ENCODE results near the gene ZNF396. TPM values are rescaled to one million over a fixed set of nuclear protein-coding genes. Genes with fewer than 3 reads are reported as not detected.
A peak's percentile ranks its signal among the peaks of the same experiment; 100 is the strongest.

Gene ZNF396
- total and polyA plus RNA-seq, 2 experiments from 2014 or later = 0.31 to 0.36 TPM

GRCh38 chr18:35376393-35376741, 770 bp downstream of the ZNF396 start:
- no peaks in the 10 kb centered on the region for H3K79me2 ChIP-seq (replicated peaks; ENCODE audit: insufficient read depth)
- H3K9me3 Mint-ChIP-seq = no peaks in the 10 kb centered on the region; the same call in 1 of the 3 replicates
- H3K4me3 Mint-ChIP-seq = peak overlapping the region; percentile 81
- no peaks in the 10 kb centered on the region for H3K9me2 ChIP-seq (ENCODE audit: insufficient read depth)
- H3K36me3 Mint-ChIP-seq (ENCODE audit: low read depth) = no peaks in the 10 kb centered on the region
- TF ChIP-seq, protein P1, sequence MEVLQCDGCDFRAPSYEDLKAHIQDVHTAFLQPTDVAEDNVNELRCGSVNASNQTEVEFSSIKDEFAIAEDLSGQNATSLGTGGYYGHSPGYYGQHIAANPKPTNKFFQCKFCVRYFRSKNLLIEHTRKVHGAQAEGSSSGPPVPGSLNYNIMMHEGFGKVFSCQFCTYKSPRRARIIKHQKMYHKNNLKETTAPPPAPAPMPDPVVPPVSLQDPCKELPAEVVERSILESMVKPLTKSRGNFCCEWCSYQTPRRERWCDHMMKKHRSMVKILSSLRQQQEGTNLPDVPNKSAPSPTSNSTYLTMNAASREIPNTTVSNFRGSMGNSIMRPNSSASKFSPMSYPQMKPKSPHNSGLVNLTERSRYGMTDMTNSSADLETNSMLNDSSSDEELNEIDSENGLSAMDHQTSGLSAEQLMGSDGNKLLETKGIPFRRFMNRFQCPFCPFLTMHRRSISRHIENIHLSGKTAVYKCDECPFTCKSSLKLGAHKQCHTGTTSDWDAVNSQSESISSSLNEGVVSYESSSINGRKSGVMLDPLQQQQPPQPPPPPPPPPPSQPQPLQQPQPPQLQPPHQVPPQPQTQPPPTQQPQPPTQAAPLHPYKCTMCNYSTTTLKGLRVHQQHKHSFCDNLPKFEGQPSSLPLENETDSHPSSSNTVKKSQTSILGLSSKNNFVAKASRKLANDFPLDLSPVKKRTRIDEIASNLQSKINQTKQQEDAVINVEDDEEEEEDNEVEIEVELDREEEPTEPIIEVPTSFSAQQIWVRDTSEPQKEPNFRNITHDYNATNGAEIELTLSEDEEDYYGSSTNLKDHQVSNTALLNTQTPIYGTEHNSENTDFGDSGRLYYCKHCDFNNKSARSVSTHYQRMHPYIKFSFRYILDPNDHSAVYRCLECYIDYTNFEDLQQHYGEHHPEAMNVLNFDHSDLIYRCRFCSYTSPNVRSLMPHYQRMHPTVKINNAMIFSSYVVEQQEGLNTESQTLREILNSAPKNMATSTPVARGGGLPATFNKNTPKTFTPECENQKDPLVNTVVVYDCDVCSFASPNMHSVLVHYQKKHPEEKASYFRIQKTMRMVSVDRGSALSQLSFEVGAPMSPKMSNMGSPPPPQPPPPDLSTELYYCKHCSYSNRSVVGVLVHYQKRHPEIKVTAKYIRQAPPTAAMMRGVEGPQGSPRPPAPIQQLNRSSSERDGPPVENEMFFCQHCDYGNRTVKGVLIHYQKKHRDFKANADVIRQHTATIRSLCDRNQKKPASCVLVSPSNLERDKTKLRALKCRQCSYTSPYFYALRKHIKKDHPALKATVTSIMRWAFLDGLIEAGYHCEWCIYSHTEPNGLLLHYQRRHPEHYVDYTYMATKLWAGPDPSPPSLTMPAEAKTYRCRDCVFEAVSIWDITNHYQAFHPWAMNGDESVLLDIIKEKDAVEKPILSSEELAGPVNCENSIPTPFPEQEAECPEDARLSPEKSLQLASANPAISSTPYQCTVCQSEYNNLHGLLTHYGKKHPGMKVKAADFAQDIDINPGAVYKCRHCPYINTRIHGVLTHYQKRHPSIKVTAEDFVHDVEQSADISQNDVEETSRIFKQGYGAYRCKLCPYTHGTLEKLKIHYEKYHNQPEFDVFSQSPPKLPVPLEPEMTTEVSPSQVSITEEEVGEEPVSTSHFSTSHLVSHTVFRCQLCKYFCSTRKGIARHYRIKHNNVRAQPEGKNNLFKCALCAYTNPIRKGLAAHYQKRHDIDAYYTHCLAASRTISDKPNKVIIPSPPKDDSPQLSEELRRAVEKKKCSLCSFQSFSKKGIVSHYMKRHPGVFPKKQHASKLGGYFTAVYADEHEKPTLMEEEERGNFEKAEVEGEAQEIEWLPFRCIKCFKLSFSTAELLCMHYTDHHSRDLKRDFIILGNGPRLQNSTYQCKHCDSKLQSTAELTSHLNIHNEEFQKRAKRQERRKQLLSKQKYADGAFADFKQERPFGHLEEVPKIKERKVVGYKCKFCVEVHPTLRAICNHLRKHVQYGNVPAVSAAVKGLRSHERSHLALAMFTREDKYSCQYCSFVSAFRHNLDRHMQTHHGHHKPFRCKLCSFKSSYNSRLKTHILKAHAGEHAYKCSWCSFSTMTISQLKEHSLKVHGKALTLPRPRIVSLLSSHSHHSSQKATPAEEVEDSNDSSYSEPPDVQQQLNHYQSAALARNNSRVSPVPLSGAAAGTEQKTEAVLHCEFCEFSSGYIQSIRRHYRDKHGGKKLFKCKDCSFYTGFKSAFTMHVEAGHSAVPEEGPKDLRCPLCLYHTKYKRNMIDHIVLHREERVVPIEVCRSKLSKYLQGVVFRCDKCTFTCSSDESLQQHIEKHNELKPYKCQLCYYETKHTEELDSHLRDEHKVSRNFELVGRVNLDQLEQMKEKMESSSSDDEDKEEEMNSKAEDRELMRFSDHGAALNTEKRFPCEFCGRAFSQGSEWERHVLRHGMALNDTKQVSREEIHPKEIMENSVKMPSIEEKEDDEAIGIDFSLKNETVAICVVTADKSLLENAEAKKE (CRISPR knock-in tag; IDR thresholded peaks at IDR 0.05) = no peak
- 0 out of 2 replicates have a peak, but pooled peaks have one; percentile 3 for TF ChIP-seq POLR2AphosphoS5 (IDR thresholded peaks at IDR 0.05; ENCODE audit: low read depth)
- no peak overlapping the region for H3K27ac ChIP-seq (ENCODE audit: low read depth)
- peak overlapping the region; percentile 82 for H3K4me3 ChIP-seq
- H2AFZ ChIP-seq = peak overlapping the region; percentile 99
- no peaks in the 10 kb centered on the region for H4K20me1 ChIP-seq (replicated peaks; ENCODE audit: insufficient read depth)
- H3F3A ChIP-seq (replicated peaks; ENCODE audit: low read depth) = no peaks in the 10 kb centered on the region
- peaks cover 7% of the 10 kb centered on the region; the same call in 2 of the 3 replicates for H3K4me1 Mint-ChIP-seq
- H3K27ac Mint-ChIP-seq = no peak overlapping the region
- H3K27me3 ChIP-seq (ENCODE audit: insufficient read depth) = no peaks in the 10 kb centered on the region
- peaks cover 9% of the 10 kb centered on the region for H3K4me1 ChIP-seq (ENCODE audit: insufficient read depth)
- DNase-seq (ENCODE audit: low spot score) (peak; percentile 64), ATAC-seq (peak; percentile 79)
- H3K4me2 ChIP-seq = peak overlapping the region; percentile 93
- peaks cover 3% of the 10 kb centered on the region for H3K27me3 Mint-ChIP-seq (ENCODE audit: insufficient read depth, low read depth, poor library complexity)
- H3K36me3 ChIP-seq (ENCODE audit: insufficient read depth) = no peaks in the 10 kb centered on the region

DNA sequence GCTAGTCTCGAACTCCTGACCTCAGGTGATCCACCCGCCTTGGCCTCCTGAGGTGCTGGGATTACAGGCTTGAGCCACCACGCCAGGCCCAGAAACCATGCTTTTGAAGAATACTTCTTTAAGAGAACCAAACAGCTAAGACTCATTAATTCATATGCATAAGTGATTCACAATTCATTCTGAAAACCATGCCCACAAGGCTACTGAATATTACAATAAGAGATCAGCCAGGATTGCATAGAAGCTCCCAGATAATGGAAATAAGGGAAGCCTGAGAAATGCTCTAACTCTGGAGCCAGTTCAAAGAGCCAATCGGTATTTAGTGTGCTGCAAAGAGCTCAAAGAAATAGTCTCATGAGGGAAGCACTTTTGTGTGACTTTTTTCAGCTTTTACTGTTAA, 2.4 kb downstream of the ZNF396 start:
- Mint-ChIP-seq H3K27me3 (ENCODE audit: insufficient read depth, low read depth, poor library complexity) (no peaks in the 10 kb centered on the region), H3K4me3 (no peak overlapping the region), H3K4me1 (peaks cover 7% of the 10 kb centered on the region; the same call in 2 of the 3 replicates), H3K9me3 (no peaks in the 10 kb centered on the region; the same call in 2 of the 3 replicates), H3K36me3 (ENCODE audit: low read depth) (no peaks in the 10 kb centered on the region), H3K27ac (no peak overlapping the region)
- H2AFZ ChIP-seq = no peak overlapping the region
- ATAC-seq = no peak
- H3K36me3 ChIP-seq (ENCODE audit: insufficient read depth) = no peaks in the 10 kb centered on the region
- no peaks in the 10 kb centered on the region for H3K27me3 ChIP-seq (ENCODE audit: insufficient read depth)
- no peak overlapping the region for H3K27ac ChIP-seq (ENCODE audit: low read depth)
- no peaks in the 10 kb centered on the region for H4K20me1 ChIP-seq (replicated peaks; ENCODE audit: insufficient read depth)
- no peaks in the 10 kb centered on the region for H3K79me2 ChIP-seq (replicated peaks; ENCODE audit: insufficient read depth)
- H3F3A ChIP-seq (replicated peaks; ENCODE audit: low read depth) = no peaks in the 10 kb centered on the region
- no peak for TF ChIP-seq STAT1 (IDR thresholded peaks at IDR 0.05; ENCODE audit: unreplicated experiment)
- TF ChIP-seq, protein P2, sequence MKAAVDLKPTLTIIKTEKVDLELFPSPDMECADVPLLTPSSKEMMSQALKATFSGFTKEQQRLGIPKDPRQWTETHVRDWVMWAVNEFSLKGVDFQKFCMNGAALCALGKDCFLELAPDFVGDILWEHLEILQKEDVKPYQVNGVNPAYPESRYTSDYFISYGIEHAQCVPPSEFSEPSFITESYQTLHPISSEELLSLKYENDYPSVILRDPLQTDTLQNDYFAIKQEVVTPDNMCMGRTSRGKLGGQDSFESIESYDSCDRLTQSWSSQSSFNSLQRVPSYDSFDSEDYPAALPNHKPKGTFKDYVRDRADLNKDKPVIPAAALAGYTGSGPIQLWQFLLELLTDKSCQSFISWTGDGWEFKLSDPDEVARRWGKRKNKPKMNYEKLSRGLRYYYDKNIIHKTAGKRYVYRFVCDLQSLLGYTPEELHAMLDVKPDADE (IDR thresholded peaks at IDR 0.05) = no peak
- TF ChIP-seq ZNF114 (CRISPR knock-in tag; IDR thresholded peaks at IDR 0.05) = no peak
- no peak for TF ChIP-seq NANOG (IDR thresholded peaks at IDR 0.05; ENCODE audit: borderline replicate concordance)
- DNase-seq (ENCODE audit: low spot score) = no peak
- no peak overlapping the region for H3K4me2 ChIP-seq
- H3K9me2 ChIP-seq (ENCODE audit: insufficient read depth) = no peaks in the 10 kb centered on the region
- H3K4me1 ChIP-seq (ENCODE audit: insufficient read depth) = peaks cover 9% of the 10 kb centered on the region
- no peak overlapping the region for H3K4me3 ChIP-seq

All from GM23338 (cell line).